HEK293 (cell line): ENCODE data around the gene ZNHIT2.
A peak's percentile ranks its signal among the peaks of the same experiment; 100 is the strongest.

ENCODE experiments used
- BCL11B ChIP-seq: fragments of 450-650 bp; formaldehyde crosslinking; IDR thresholded peaks from 2 replicates; pipeline ENCODE4 v1.5.1; 2016; ENCODE audit warnings: low read depth, missing biosample characterization, missing genetic modification characterization
- GLI4 ChIP-seq: fragments of 450-650 bp; formaldehyde crosslinking; IDR thresholded peaks from 2 replicates; pipeline ENCODE4 v1.5.1; 2016; ENCODE audit warnings: missing biosample characterization, missing genetic modification characterization
- HOXA7 ChIP-seq: sonication (generic); formaldehyde crosslinking; IDR thresholded peaks from 2 replicates; pipeline ENCODE4 v1.8.1; 2022; ENCODE audit warnings: missing genetic modification reagents, borderline replicate concordance
- KLF8 ChIP-seq: fragments of 450-650 bp; formaldehyde crosslinking; IDR thresholded peaks from 2 replicates; pipeline ENCODE4 v1.5.1; 2016; ENCODE audit warnings: missing biosample characterization, missing genetic modification characterization
- MYNN ChIP-seq: fragments of 450-650 bp; formaldehyde crosslinking; IDR thresholded peaks from 2 replicates; pipeline ENCODE4 v1.5.1; 2016; ENCODE audit warnings: missing biosample characterization, missing genetic modification characterization, borderline replicate concordance
- ZBTB21 ChIP-seq: fragments of 450-650 bp; formaldehyde crosslinking; IDR thresholded peaks from 2 replicates; pipeline ENCODE4 v1.5.1; 2017; ENCODE audit warnings: missing biosample characterization, missing genetic modification characterization
- ZNF112 ChIP-seq: fragments of 450-650 bp; formaldehyde crosslinking; IDR thresholded peaks from 2 replicates; pipeline ENCODE4 v1.5.0; 2017; ENCODE audit warnings: missing biosample characterization, missing genetic modification characterization
- ZNF140 ChIP-seq: fragments of 450-650 bp; formaldehyde crosslinking; IDR thresholded peaks from 2 replicates; pipeline ENCODE4 v1.5.1; 2016; ENCODE audit warnings: missing biosample characterization, missing genetic modification characterization
- ZNF157 ChIP-seq: fragments of 450-650 bp; formaldehyde crosslinking; IDR thresholded peaks from 2 replicates; pipeline ENCODE4 v1.5.1; 2016; ENCODE audit warnings: missing biosample characterization, missing genetic modification characterization
- ZNF16 ChIP-seq: fragments of 450-650 bp; formaldehyde crosslinking; IDR thresholded peaks from 2 replicates; pipeline ENCODE4 v1.5.1; 2016; ENCODE audit warnings: low read depth, missing biosample characterization, missing genetic modification characterization
- ZNF324 ChIP-seq: fragments of 450-650 bp; formaldehyde crosslinking; IDR thresholded peaks from 2 replicates; pipeline ENCODE4 v1.5.1; 2016; ENCODE audit warnings: missing biosample characterization, missing genetic modification characterization
- ZNF341 ChIP-seq: fragments of 450-650 bp; formaldehyde crosslinking; IDR thresholded peaks from 2 replicates; pipeline ENCODE4; 2016; ENCODE audit warnings: low read depth, missing biosample characterization, missing genetic modification characterization
- ZNF555 ChIP-seq: fragments of 450-650 bp; formaldehyde crosslinking; conservative IDR thresholded peaks from 2 replicates; pipeline ENCODE4 v1.5.1; 2017; ENCODE audit warnings: missing biosample characterization, mild to moderate bottlenecking, missing genetic modification characterization, inconsistent platforms
- ZNF610 ChIP-seq: fragments of 450-650 bp; formaldehyde crosslinking; IDR thresholded peaks from 2 replicates; pipeline ENCODE4 v1.5.1; 2016; ENCODE audit warnings: missing biosample characterization, missing genetic modification characterization, borderline replicate concordance
- ZNF660 ChIP-seq: fragments of 450-650 bp; IDR thresholded peaks from 2 replicates; pipeline ENCODE4 v1.5.1; 2018; ENCODE audit warnings: missing biosample characterization, mild to moderate bottlenecking, missing genetic modification characterization
- ZNF791 ChIP-seq: fragments of 450-650 bp; formaldehyde crosslinking; IDR thresholded peaks from 2 replicates; pipeline ENCODE4 v1.5.1; 2016; ENCODE audit warnings: missing biosample characterization, missing genetic modification characterization
- ZNF843 ChIP-seq: fragments of 450-650 bp; formaldehyde crosslinking; IDR thresholded peaks from 2 replicates; pipeline ENCODE4 v1.5.1; 2016; ENCODE audit warnings: missing biosample characterization, missing genetic modification characterization
- TF ChIP-seq, protein P1 (sequence below): fragments of 450-650 bp; formaldehyde crosslinking; conservative IDR thresholded peaks from 2 replicates; pipeline ENCODE4 v1.5.1; 2016; ENCODE audit warnings: low read depth, missing biosample characterization, missing genetic modification characterization
- TF ChIP-seq, protein P2 (sequence below): fragments of 450-650 bp; formaldehyde crosslinking; IDR thresholded peaks from 2 replicates; pipeline ENCODE4 v1.5.1; 2016; ENCODE audit warnings: missing biosample characterization, missing genetic modification characterization
- TF ChIP-seq, protein P3 (sequence below): fragments of 450-650 bp; formaldehyde crosslinking; IDR thresholded peaks from 2 replicates; pipeline ENCODE4 v1.5.1; 2016; ENCODE audit warnings: missing biosample characterization, missing genetic modification characterization
- TF ChIP-seq, protein P4 (sequence below): fragments of 450-650 bp; formaldehyde crosslinking; IDR thresholded peaks from 2 replicates; pipeline ENCODE4 v1.5.1; 2016; ENCODE audit warnings: missing biosample characterization, missing genetic modification characterization
- TF ChIP-seq, protein P5 (sequence below): fragments of 450-650 bp; formaldehyde crosslinking; IDR thresholded peaks from 2 replicates; pipeline ENCODE4 v1.5.0; 2017; ENCODE audit warnings: missing biosample characterization, missing genetic modification characterization, borderline replicate concordance
- TF ChIP-seq, protein P6 (sequence below): fragments of 450-650 bp; formaldehyde crosslinking; IDR thresholded peaks from 2 replicates; pipeline ENCODE4 v1.5.1; 2016; ENCODE audit warnings: missing biosample characterization, missing genetic modification characterization
- TF ChIP-seq, protein P7 (sequence below): fragments of 450-650 bp; formaldehyde crosslinking; IDR thresholded peaks from 2 replicates; pipeline ENCODE4; 2016; ENCODE audit warnings: missing biosample characterization, missing genetic modification characterization

Gene ZNHIT2

DNA sequence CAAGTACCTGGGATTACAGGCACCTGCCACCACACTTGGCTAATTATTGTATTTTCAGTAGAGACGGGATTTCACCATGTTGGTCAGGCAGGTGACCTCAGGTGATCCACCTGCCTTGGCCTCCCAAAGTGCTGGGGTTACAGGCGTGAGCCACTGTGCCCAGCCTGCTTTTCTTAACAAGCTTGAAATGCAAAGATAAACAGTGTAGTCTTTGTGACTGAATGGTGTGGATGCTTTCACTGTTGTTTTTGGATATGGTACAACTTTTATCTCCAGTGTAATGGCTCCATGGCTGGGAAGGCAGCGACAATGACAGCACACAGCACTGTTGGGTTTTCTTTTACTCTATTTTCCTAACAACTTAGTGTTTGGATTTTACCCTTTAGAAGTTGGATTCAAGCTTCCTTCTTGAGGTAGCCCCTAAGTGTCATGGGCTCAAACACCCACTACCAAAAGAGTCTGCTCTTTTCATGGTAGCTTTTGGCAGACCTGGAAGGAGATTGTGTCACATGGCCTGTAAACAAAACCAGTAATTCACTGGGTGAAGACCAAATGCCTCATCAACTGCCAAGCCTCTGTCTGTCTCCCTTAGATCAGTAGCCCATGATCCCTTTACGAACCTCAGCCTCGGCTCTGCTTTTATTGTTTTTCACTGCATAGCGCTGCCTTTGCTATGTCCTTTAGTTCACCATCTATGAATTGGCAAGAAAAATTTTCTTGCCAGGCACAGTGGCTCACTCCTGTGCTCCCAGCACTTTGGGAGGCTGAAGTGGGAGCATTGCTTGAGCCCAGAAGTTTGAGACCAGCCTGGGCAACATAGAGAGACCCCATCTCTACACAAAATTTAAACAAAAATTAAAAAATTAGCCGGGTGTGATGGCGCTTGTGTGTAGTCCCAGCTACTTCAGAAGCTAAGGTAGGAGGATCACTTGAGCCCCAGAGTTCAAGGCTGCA, 15.1 kb downstream of the ZNHIT2 start (continued):
- TF ChIP-seq, protein P1, sequence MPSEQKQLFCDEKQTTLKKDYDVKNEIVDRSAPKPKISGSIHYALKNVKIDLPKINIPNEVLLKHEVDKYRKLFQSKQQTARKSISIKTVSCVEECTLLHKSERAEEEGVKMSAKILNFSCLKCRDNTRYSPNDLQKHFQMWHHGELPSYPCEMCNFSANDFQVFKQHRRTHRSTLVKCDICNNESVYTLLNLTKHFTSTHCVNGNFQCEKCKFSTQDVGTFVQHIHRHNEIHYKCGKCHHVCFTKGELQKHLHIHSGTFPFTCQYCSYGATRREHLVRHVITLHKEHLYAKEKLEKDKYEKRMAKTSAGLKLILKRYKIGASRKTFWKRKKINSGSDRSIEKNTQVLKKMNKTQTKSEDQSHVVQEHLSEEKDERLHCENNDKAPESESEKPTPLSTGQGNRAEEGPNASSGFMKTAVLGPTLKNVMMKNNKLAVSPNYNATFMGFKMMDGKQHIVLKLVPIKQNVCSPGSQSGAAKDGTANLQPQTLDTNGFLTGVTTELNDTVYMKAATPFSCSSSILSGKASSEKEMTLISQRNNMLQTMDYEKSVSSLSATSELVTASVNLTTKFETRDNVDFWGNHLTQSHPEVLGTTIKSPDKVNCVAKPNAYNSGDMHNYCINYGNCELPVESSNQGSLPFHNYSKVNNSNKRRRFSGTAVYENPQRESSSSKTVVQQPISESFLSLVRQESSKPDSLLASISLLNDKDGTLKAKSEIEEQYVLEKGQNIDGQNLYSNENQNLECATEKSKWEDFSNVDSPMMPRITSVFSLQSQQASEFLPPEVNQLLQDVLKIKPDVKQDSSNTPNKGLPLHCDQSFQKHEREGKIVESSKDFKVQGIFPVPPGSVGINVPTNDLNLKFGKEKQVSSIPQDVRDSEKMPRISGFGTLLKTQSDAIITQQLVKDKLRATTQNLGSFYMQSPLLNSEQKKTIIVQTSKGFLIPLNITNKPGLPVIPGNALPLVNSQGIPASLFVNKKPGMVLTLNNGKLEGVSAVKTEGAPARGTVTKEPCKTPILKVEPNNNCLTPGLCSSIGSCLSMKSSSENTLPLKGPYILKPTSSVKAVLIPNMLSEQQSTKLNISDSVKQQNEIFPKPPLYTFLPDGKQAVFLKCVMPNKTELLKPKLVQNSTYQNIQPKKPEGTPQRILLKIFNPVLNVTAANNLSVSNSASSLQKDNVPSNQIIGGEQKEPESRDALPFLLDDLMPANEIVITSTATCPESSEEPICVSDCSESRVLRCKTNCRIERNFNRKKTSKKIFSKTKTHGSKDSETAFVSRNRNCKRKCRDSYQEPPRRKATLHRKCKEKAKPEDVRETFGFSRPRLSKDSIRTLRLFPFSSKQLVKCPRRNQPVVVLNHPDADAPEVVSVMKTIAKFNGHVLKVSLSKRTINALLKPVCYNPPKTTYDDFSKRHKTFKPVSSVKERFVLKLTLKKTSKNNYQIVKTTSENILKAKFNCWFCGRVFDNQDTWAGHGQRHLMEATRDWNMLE (tag by site-specific recombination) = no peak
- TF ChIP-seq MYNN (tag by site-specific recombination) (no peak), ZNF16 (tag by site-specific recombination) (no peak), HOXA7 (CRISPR knock-in tag) (no peak), ZNF324 (tag by site-specific recombination) (no peak), ZNF157 (tag by site-specific recombination) (no peak), ZNF660 (tag by site-specific recombination) (no peak), KLF8 (tag by site-specific recombination) (peak; percentile 50; the same call in 1 of the 2 replicates), ZNF341 (tag by site-specific recombination) (no peak), ZNF610 (tag by site-specific recombination) (peak; percentile 31; the same call in 1 of the 2 replicates), ZBTB21 (tag by site-specific recombination) (no peak), ZNF791 (tag by site-specific recombination) (no peak), ZNF140 (tag by site-specific recombination) (no peak), BCL11B (peak; percentile 66; the same call in 1 of the 2 replicates), ZNF112 (tag by site-specific recombination) (no peak), ZNF555 (no peak), GLI4 (tag by site-specific recombination) (no peak), ZNF843 (tag by site-specific recombination) (peak; percentile 63)
- TF ChIP-seq, protein P2, sequence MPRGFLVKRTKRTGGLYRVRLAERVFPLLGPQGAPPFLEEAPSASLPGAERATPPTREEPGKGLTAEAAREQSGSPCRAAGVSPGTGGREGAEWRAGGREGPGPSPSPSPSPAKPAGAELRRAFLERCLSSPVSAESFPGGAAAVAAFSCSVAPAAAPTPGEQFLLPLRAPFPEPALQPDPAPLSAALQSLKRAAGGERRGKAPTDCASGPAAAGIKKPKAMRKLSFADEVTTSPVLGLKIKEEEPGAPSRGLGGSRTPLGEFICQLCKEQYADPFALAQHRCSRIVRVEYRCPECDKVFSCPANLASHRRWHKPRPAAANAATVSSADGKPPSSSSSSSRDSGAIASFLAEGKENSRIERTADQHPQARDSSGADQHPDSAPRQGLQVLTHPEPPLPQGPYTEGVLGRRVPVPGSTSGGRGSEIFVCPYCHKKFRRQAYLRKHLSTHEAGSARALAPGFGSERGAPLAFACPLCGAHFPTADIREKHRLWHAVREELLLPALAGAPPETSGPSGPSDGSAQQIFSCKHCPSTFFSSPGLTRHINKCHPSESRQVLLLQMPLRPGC = 0 out of 2 replicates have a peak, but pooled peaks have one; percentile 46
- TF ChIP-seq, protein P3, sequence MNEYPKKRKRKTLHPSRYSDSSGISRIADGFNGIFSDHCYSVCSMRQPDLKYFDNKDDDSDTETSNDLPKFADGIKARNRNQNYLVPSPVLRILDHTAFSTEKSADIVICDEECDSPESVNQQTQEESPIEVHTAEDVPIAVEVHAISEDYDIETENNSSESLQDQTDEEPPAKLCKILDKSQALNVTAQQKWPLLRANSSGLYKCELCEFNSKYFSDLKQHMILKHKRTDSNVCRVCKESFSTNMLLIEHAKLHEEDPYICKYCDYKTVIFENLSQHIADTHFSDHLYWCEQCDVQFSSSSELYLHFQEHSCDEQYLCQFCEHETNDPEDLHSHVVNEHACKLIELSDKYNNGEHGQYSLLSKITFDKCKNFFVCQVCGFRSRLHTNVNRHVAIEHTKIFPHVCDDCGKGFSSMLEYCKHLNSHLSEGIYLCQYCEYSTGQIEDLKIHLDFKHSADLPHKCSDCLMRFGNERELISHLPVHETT (tag by site-specific recombination) = no peak
- TF ChIP-seq, protein P4, sequence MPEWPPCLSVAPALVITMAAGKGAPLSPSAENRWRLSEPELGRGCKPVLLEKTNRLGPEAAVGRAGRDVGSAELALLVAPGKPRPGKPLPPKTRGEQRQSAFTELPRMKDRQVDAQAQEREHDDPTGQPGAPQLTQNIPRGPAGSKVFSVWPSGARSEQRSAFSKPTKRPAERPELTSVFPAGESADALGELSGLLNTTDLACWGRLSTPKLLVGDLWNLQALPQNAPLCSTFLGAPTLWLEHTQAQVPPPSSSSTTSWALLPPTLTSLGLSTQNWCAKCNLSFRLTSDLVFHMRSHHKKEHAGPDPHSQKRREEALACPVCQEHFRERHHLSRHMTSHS (tag by site-specific recombination) = no peak
- TF ChIP-seq, protein P5, sequence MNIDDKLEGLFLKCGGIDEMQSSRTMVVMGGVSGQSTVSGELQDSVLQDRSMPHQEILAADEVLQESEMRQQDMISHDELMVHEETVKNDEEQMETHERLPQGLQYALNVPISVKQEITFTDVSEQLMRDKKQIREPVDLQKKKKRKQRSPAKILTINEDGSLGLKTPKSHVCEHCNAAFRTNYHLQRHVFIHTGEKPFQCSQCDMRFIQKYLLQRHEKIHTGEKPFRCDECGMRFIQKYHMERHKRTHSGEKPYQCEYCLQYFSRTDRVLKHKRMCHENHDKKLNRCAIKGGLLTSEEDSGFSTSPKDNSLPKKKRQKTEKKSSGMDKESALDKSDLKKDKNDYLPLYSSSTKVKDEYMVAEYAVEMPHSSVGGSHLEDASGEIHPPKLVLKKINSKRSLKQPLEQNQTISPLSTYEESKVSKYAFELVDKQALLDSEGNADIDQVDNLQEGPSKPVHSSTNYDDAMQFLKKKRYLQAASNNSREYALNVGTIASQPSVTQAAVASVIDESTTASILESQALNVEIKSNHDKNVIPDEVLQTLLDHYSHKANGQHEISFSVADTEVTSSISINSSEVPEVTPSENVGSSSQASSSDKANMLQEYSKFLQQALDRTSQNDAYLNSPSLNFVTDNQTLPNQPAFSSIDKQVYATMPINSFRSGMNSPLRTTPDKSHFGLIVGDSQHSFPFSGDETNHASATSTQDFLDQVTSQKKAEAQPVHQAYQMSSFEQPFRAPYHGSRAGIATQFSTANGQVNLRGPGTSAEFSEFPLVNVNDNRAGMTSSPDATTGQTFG = no peak
- TF ChIP-seq, protein P6, sequence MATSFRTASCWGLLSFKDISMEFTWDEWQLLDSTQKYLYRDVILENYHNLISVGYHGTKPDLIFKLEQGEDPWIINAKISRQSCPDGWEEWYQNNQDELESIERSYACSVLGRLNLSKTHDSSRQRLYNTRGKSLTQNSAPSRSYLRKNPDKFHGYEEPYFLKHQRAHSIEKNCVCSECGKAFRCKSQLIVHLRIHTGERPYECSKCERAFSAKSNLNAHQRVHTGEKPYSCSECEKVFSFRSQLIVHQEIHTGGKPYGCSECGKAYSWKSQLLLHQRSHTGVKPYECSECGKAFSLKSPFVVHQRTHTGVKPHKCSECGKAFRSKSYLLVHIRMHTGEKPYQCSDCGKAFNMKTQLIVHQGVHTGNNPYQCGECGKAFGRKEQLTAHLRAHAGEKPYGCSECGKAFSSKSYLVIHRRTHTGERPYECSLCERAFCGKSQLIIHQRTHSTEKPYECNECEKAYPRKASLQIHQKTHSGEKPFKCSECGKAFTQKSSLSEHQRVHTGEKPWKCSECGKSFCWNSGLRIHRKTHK (tag by site-specific recombination) = no peak
- TF ChIP-seq, protein P7, sequence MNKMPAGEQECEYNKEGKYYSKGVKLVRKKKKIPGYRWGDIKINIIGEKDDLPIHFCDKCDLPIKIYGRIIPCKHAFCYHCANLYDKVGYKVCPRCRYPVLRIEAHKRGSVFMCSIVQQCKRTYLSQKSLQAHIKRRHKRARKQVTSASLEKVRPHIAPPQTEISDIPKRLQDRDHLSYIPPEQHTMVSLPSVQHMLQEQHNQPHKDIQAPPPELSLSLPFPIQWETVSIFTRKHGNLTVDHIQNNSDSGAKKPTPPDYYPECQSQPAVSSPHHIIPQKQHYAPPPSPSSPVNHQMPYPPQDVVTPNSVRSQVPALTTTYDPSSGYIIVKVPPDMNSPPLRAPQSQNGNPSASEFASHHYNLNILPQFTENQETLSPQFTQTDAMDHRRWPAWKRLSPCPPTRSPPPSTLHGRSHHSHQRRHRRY (tag by site-specific recombination) = no peak
